Mesothelial cell of epicardium (in vitro differentiated cells): Measurements from ENCODE around the gene ELP1. TPM values are rescaled to one million over a fixed set of nuclear protein-coding genes. Genes with fewer than 3 reads are reported as not detected.

Experiments used
- DNase-seq, 2 experiments: peaks; one replicate each; pipeline ENCODE4 v3.0.0; 2021; ENCODE audit warnings: low spot score in 2 of 2; ENCODE audit not compliant: unreplicated experiment in 2 of 2
- H3K27ac Mint-ChIP-seq: 2 replicates; pipeline ENCODE4 v1.8.0; 2021; ENCODE audit warnings: mixed read lengths
- H3K27me3 Mint-ChIP-seq: 2 replicates; pipeline ENCODE4 v1.8.0; 2021; ENCODE audit warnings: low read depth, mixed read lengths
- H3K36me3 Mint-ChIP-seq: 2 replicates; pipeline ENCODE4 v1.8.0; 2021; ENCODE audit warnings: mixed read lengths
- H3K4me1 Mint-ChIP-seq: 2 replicates; pipeline ENCODE4 v1.8.0; 2021; ENCODE audit warnings: mixed read lengths
- H3K4me3 Mint-ChIP-seq: 2 replicates; pipeline ENCODE4 v1.8.0; 2021; ENCODE audit warnings: mild to moderate bottlenecking, moderate library complexity, mixed read lengths
- H3K9me3 Mint-ChIP-seq: 2 replicates; pipeline ENCODE4 v1.8.0; 2021; ENCODE audit warnings: mixed read lengths
- CTCF ChIP-seq: fragments of 200-600 bp; sonication (generic); IDR thresholded peaks from one replicate; pipeline ENCODE4 v1.5.0; 2021; ENCODE audit warnings: antibody characterized with exemption; ENCODE audit not compliant: unreplicated experiment
- total RNA-seq: library from RNA; stranded (reverse); gene quantifications from 3 replicates; pipeline ENCODE4 v1.2.1, GENCODE V29; 2021

ELP1 gene
- total RNA-seq, 1 donor from 2014 or later = 31.0 TPM

GRCh38 chr9:108884701-108885100 is 49.2 kb downstream of the ELP1 start:
- Mint-ChIP-seq H3K27ac (no peak overlapping the region), H3K36me3 (peaks cover 31% of the 10 kb centered on the region), H3K4me3 (no peak overlapping the region), H3K27me3 (no peaks in the 10 kb centered on the region), H3K4me1 (peaks cover 9% of the 10 kb centered on the region), H3K9me3 (peaks cover 12% of the 10 kb centered on the region)
- DNase-seq = no peak
- no peak for TF ChIP-seq CTCF

DNA sequence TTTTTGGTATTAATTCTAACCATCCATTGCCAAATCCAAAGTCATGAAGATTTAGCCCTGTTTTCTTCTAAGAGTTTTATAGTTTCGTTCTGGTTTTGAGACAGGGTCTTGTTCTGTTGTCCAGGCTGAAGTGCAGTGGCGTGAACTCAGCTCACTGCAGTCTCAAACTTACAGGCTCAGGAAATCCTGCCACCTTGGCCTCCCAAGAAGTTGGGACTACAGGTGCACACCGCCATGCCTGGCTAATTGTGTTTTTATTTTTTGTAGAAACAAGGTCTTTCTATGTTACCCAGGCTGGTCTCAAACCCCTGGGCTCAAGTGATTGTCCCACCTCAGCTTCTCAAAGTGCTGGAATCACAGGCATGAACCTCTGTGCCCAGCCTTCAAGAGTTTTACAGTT is 50.8 kb downstream of the ELP1 start:
- DNase-seq = no peak
- Mint-ChIP-seq H3K4me3 (no peak overlapping the region), H3K36me3 (peaks cover 44% of the 10 kb centered on the region), H3K27me3 (no peaks in the 10 kb centered on the region), H3K9me3 (peaks cover 12% of the 10 kb centered on the region), H3K4me1 (peaks cover 9% of the 10 kb centered on the region), H3K27ac (no peak overlapping the region)
- no peak for TF ChIP-seq CTCF

DNA sequence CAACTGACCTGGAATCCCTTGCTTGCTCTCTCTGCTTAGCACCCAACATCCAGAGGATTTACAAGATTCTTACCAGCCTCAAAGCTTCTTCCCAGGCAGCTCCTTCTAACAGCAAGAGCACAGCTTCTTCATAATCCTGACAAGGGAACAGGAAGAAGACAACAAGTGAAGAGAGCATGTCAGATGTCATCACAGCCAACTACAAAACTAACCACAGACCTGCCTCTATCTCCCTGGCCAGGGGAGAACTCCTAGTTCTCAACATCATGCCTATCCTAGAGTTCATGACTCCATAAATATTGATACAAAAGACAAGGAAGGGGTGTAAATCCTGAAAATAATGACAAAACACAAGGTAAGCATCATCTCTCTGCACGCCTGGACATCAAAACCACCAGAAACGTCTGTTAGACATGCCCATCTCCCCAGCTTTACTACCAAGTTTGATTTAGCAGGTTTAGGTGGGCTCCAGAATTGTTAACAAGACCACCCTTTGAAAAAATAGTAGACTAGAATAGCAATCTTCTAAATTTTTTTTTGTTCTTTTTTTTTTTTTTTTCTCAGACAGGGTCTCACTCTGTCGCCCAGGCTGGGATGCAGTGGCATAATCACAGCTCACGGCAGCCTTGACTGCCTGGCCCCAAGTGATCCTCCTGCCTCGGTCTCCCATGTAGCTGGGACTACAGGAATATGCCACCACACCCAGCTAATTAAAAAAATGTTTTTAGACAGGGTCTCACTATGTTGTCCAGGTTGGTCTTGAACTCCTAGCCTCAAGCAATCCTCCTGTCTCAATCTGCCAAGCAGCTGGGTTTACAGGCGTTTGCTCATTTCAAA is 51.7 kb downstream of the ELP1 start:
- H3K27ac Mint-ChIP-seq = no peak overlapping the region
- peaks cover 9% of the 10 kb centered on the region for H3K4me1 Mint-ChIP-seq
- no peak for DNase-seq
- no peak overlapping the region for H3K4me3 Mint-ChIP-seq
- peaks cover 49% of the 10 kb centered on the region for H3K36me3 Mint-ChIP-seq
- no peak for TF ChIP-seq CTCF
- no peaks in the 10 kb centered on the region for H3K27me3 Mint-ChIP-seq
- H3K9me3 Mint-ChIP-seq = peaks cover 12% of the 10 kb centered on the region

DNA sequence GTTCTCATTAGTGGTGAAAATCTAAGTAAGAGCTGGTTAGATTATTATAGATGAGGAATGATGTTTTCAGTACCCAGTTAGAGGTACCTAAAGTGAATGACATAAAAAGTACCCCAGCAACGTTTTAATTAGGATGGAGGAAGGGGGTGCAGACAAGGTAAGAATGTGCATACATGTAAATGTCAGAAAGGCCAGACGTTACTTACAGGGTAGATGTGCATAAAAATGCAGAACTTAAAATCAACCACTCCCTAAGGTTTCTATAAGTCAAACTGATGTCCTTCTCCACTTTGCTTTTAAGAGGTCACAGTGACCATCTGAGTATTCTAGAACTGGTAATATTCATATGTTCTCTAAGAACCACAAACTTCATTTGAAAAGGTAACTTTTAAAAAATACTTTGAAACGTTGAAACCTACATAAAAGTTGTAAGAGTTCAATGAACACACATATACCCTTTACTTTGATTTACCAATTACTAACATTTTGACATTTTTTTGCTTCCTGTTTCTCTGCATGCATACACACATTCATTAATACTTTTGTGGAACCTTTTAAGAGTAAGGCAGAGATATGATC is 53.1 kb downstream of the ELP1 start:
- Mint-ChIP-seq H3K4me3 (no peak overlapping the region), H3K9me3 (peaks cover 11% of the 10 kb centered on the region), H3K36me3 (peaks cover 49% of the 10 kb centered on the region), H3K4me1 (peaks cover 3% of the 10 kb centered on the region), H3K27ac (no peak overlapping the region), H3K27me3 (no peaks in the 10 kb centered on the region)
- DNase-seq = no peak
- no peak for TF ChIP-seq CTCF

DNA sequence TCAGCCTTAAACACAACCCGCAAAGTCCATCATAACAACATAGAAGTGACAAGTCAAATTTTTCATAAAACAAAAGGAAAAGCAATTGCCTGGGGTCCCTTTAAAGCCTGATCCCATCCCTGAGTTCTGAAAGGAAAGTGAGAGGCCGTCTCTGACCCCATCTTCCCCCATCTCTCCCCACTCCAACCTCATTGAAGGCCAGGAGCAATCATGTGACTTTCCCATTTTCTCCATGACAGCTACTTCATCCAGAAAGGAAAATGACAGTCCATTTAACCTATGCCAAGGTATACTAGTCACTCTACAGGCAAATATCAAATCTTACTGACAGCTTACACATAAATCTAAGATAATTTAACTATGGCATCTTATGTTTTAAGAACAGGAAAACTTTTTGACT is 56.4 kb downstream of the ELP1 start:
- Mint-ChIP-seq H3K9me3 (no peaks in the 10 kb centered on the region), H3K4me1 (no peaks in the 10 kb centered on the region), H3K27me3 (no peaks in the 10 kb centered on the region), H3K36me3 (peaks cover 59% of the 10 kb centered on the region), H3K27ac (no peak overlapping the region), H3K4me3 (no peak overlapping the region)
- no peak for TF ChIP-seq CTCF
- DNase-seq = no peak
